Keratinocyte (primary cell): Measurements from ENCODE around the gene ITGBL1.

Source experiments
- CTCF ChIP-seq, 3 experiments: IDR thresholded peaks in 1 of 3; conservative IDR thresholded peaks in 1 of 3; optimal IDR thresholded peaks in 1 of 3; 2 replicates in 2 of 3; 3 replicates in 1 of 3; pipeline versions ENCODE3 to v1.5.1; 2011; ENCODE audit warnings: low read length in 3 of 3, mild to moderate bottlenecking in 3 of 3, moderate library complexity in 2 of 3, control low read depth in 1 of 3, inconsistent platforms in 1 of 3; ENCODE audit not compliant: insufficient read depth in 2 of 3; ENCODE audit errors: extremely low read depth in 1 of 3
- EZH2 ChIP-seq: IDR thresholded peaks from one replicate; pipeline ENCODE4 v1.6.1; 2012; ENCODE audit warnings: inconsistent platforms, mild to moderate bottlenecking, low read length, moderate library complexity

- TF ChIP-seq CTCF (optimal IDR thresholded peaks at IDR 0.05 in 1 of 3, IDR thresholded peaks at IDR 0.05 in 1 of 3, conservative IDR thresholded peaks at IDR 0.05 in 1 of 3; ENCODE audit: extremely low read depth in 1 of 3, insufficient read depth in 2 of 3, low read length in 3 of 3) (no peak), EZH2 (no peak)
Measured at GRCh38 chr13:101681834-101682233, 229.4 kb downstream of the ITGBL1 start.
